Measurements from ENCODE around the gene CLMP. TPM values are rescaled to one million over a fixed set of nuclear protein-coding genes. Genes with fewer than 3 reads are reported as not detected.

Gene CLMP
- total and polyA plus RNA-seq, 7 experiments from 2014 or later, result 0.08 to 0.60 (median 0.27) TPM

- Histone ChIP-seq H3K36me3 (ENCODE audit: control insufficient read depth in 2 of 3, insufficient read depth in 3 of 3, low read length in 3 of 3) (no peaks in the 10 kb centered on the region), H3K9me3 (ENCODE audit: control insufficient read depth in 2 of 3, low read length in 3 of 3) (no peaks in the 10 kb centered on the region), H3K4me3 (ENCODE audit: low read length) (no peak overlapping the region), H3K4me1 (ENCODE audit: control insufficient read depth in 2 of 2, insufficient read depth in 2 of 2, low read length in 2 of 2) (no peaks in the 10 kb centered on the region), H3K27ac (ENCODE audit: low read depth, low read length) (no peak overlapping the region), H3K27me3 (ENCODE audit: control insufficient read depth in 2 of 2, insufficient read depth in 2 of 2, low read length in 2 of 2) (no peaks in the 10 kb centered on the region)
- Mint-ChIP-seq H3K36me3 (no peaks in the 10 kb centered on the region), H3K27ac (no peak overlapping the region), H3K4me3 (no peak overlapping the region), H3K9me3 (peaks cover 0 to 2% (median 0%) of the 10 kb centered on the region in 11 donors), H3K27me3 (peaks cover 28 to 58% (median 41%) of the 10 kb centered on the region in 5 donors), H3K4me1 (no peaks in the 10 kb centered on the region)
- ChIA-PET POLR2A (no interaction called here), CTCF (no interaction called here)
- ATAC-seq (no peak), DNase-seq (no peak)
- intact Hi-C loops (cut with micrococcal nuclease), result no loop called here
These were observed 8.8 kb downstream of the CLMP start for GRCh38 chr11:123186286-123186685.

DNA sequence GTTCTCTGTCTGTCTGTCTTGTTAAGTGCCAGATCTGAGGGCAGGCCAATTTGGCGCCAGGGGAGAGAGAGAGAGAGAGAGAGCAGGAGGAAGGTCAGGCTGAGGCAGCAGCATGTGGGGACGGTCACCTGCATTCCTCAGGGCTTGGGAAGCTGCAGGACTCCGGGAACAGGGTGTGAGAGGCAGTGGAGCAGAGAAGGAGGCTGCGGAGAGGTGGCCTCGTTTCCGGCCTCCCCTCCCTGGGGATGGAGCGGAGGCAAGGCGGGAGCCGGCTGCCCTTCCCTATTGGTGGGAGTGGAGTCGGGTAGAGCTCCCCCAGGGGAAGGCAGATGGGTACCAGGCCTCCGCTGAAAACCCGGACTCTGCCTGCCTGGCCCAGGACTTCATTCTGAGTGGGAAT is 9.7 kb downstream of the CLMP start:
- H3K4me1 ChIP-seq (ENCODE audit: control insufficient read depth in 2 of 2, insufficient read depth in 2 of 2, low read length in 2 of 2), result no peaks in the 10 kb centered on the region
- no peak overlapping the region for H3K27ac ChIP-seq (ENCODE audit: low read depth, low read length)
- no peaks in the 10 kb centered on the region for H3K9me3 ChIP-seq (ENCODE audit: control insufficient read depth in 2 of 3, low read length in 3 of 3)
- H3K9me3 Mint-ChIP-seq, result peaks cover 0 to 6% (median 0%) of the 10 kb centered on the region in 11 donors
- no peaks in the 10 kb centered on the region for H3K27me3 ChIP-seq (ENCODE audit: control insufficient read depth in 2 of 2, insufficient read depth in 2 of 2, low read length in 2 of 2)
- H3K4me1 Mint-ChIP-seq, result no peaks in the 10 kb centered on the region
- H3K36me3 ChIP-seq (ENCODE audit: control insufficient read depth in 2 of 3, insufficient read depth in 3 of 3, low read length in 3 of 3), result no peaks in the 10 kb centered on the region
- no peak overlapping the region for H3K4me3 Mint-ChIP-seq
- DNase-seq, result no peak
- H3K27ac Mint-ChIP-seq, result no peak overlapping the region
- intact Hi-C loops (cut with micrococcal nuclease), result no loop called here
- no peak for ATAC-seq
- H3K36me3 Mint-ChIP-seq, result peaks cover 0 to 4% (median 0%) of the 10 kb centered on the region in 5 donors
- peaks cover 30 to 56% (median 39%) of the 10 kb centered on the region in 5 donors for H3K27me3 Mint-ChIP-seq
- H3K4me3 ChIP-seq (ENCODE audit: low read length), result no peak overlapping the region
- ChIA-PET POLR2A (no interaction called here), CTCF (no interaction called here)

DNA sequence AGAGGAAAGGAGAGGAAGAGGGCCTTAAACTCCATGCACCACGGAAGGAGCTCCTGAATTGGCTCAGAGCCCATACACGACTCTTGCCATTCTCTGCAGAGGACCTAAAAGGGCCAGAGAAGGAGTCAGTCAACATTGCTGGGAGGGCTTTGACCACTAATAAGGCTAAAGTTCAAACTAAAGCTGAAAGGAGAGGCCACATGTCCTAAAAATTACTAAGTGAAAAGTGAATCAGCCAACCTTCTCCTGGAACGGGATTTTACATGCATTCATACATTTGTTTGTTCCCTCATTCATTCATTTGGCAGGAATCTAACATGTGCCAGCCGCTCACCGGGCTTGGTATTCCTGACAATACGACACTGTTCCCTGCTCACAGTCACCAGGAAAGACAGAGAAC is 10.5 kb downstream of the CLMP start:
- H3K27ac Mint-ChIP-seq, result no peak overlapping the region
- Histone ChIP-seq H3K4me1 (ENCODE audit: control insufficient read depth in 2 of 2, insufficient read depth in 2 of 2, low read length in 2 of 2) (no peaks in the 10 kb centered on the region), H3K36me3 (ENCODE audit: control insufficient read depth in 2 of 3, insufficient read depth in 3 of 3, low read length in 3 of 3) (no peaks in the 10 kb centered on the region), H3K27me3 (ENCODE audit: control insufficient read depth in 2 of 2, insufficient read depth in 2 of 2, low read length in 2 of 2) (no peaks in the 10 kb centered on the region), H3K9me3 (ENCODE audit: control insufficient read depth in 2 of 3, low read length in 3 of 3) (no peaks in the 10 kb centered on the region), H3K27ac (ENCODE audit: low read depth, low read length) (no peak overlapping the region), H3K4me3 (ENCODE audit: low read length) (no peak overlapping the region)
- POLR2A ChIA-PET, result no interaction called here
- CTCF ChIA-PET, result no interaction called here
- no peaks in the 10 kb centered on the region for H3K4me1 Mint-ChIP-seq
- intact Hi-C loops (cut with micrococcal nuclease), result no loop called here
- H3K4me3 Mint-ChIP-seq, result no peak overlapping the region
- peaks cover 0 to 7% (median 0%) of the 10 kb centered on the region in 11 donors for H3K9me3 Mint-ChIP-seq
- H3K27me3 Mint-ChIP-seq, result peaks cover 30 to 52% (median 39%) of the 10 kb centered on the region in 5 donors
- ATAC-seq, result no peak
- peaks cover 0 to 4% (median 0%) of the 10 kb centered on the region in 5 donors for H3K36me3 Mint-ChIP-seq
- no peak for DNase-seq

GRCh38 chr11:123183391-123184099 is 11.5 kb downstream of the CLMP start:
- Mint-ChIP-seq H3K36me3 (peaks cover 0 to 4% (median 0%) of the 10 kb centered on the region in 5 donors), H3K9me3 (peaks cover 0 to 7% (median 0%) of the 10 kb centered on the region in 11 donors), H3K4me1 (no peaks in the 10 kb centered on the region), H3K27me3 (peaks cover 24 to 44% (median 35%) of the 10 kb centered on the region in 5 donors), H3K27ac (no peak overlapping the region), H3K4me3 (no peak overlapping the region)
- intact Hi-C loops (cut with micrococcal nuclease), result no loop called here
- no peak overlapping the region for H3K27ac ChIP-seq (ENCODE audit: low read depth, low read length)
- H3K27me3 ChIP-seq (ENCODE audit: control insufficient read depth in 2 of 2, insufficient read depth in 2 of 2, low read length in 2 of 2), result no peaks in the 10 kb centered on the region
- ATAC-seq (no peak), DNase-seq (no peak)
- ChIA-PET POLR2A (no interaction called here), CTCF (no interaction called here)
- no peak overlapping the region for H3K4me3 ChIP-seq (ENCODE audit: low read length)
- no peaks in the 10 kb centered on the region for H3K9me3 ChIP-seq (ENCODE audit: control insufficient read depth in 2 of 3, low read length in 3 of 3)
- no peaks in the 10 kb centered on the region for H3K36me3 ChIP-seq (ENCODE audit: control insufficient read depth in 2 of 3, insufficient read depth in 3 of 3, low read length in 3 of 3)
- no peaks in the 10 kb centered on the region for H3K4me1 ChIP-seq (ENCODE audit: control insufficient read depth in 2 of 2, insufficient read depth in 2 of 2, low read length in 2 of 2)

GRCh38 chr11:123181767-123182500 is 13.1 kb downstream of the CLMP start:
- POLR2A ChIA-PET, result no interaction called here
- DNase-seq (no peak), ATAC-seq (no peak)
- no peak overlapping the region for H3K4me3 Mint-ChIP-seq
- H3K4me1 ChIP-seq (ENCODE audit: control insufficient read depth in 2 of 2, insufficient read depth in 2 of 2, low read length in 2 of 2), result no peaks in the 10 kb centered on the region
- H3K36me3 Mint-ChIP-seq, result peaks cover 0 to 4% (median 0%) of the 10 kb centered on the region in 5 donors
- H3K9me3 Mint-ChIP-seq, result peaks cover 0 to 7% (median 0%) of the 10 kb centered on the region in 11 donors
- H3K36me3 ChIP-seq (ENCODE audit: control insufficient read depth in 2 of 3, insufficient read depth in 3 of 3, low read length in 3 of 3), result no peaks in the 10 kb centered on the region
- H3K27me3 Mint-ChIP-seq, result peaks cover 15 to 29% (median 25%) of the 10 kb centered on the region in 5 donors
- no peak overlapping the region for H3K27ac Mint-ChIP-seq
- no peak overlapping the region for H3K27ac ChIP-seq (ENCODE audit: low read depth, low read length)
- H3K27me3 ChIP-seq (ENCODE audit: control insufficient read depth in 2 of 2, insufficient read depth in 2 of 2, low read length in 2 of 2), result no peaks in the 10 kb centered on the region
- intact Hi-C loops (cut with micrococcal nuclease), result no loop called here
- no peaks in the 10 kb centered on the region for H3K4me1 Mint-ChIP-seq
- no peak overlapping the region for H3K4me3 ChIP-seq (ENCODE audit: low read length)
- CTCF ChIA-PET, result no interaction called here
- H3K9me3 ChIP-seq (ENCODE audit: control insufficient read depth in 2 of 3, low read length in 3 of 3), result no peaks in the 10 kb centered on the region

GRCh38 chr11:123181075-123181474 is 14.0 kb downstream of the CLMP start:
- no peaks in the 10 kb centered on the region for H3K4me1 ChIP-seq (ENCODE audit: control insufficient read depth in 2 of 2, insufficient read depth in 2 of 2, low read length in 2 of 2)
- CTCF ChIA-PET, result no interaction called here
- Mint-ChIP-seq H3K9me3 (peaks cover 0 to 7% (median 0%) of the 10 kb centered on the region in 11 donors), H3K27me3 (peaks cover 10 to 24% (median 22%) of the 10 kb centered on the region in 5 donors), H3K27ac (no peak overlapping the region), H3K4me3 (no peak overlapping the region), H3K36me3 (peaks cover 0 to 4% (median 0%) of the 10 kb centered on the region in 5 donors), H3K4me1 (no peaks in the 10 kb centered on the region)
- H3K9me3 ChIP-seq (ENCODE audit: control insufficient read depth in 2 of 3, low read length in 3 of 3), result no peaks in the 10 kb centered on the region
- H3K36me3 ChIP-seq (ENCODE audit: control insufficient read depth in 2 of 3, insufficient read depth in 3 of 3, low read length in 3 of 3), result no peaks in the 10 kb centered on the region
- no peaks in the 10 kb centered on the region for H3K27me3 ChIP-seq (ENCODE audit: control insufficient read depth in 2 of 2, insufficient read depth in 2 of 2, low read length in 2 of 2)
- no peak overlapping the region for H3K4me3 ChIP-seq (ENCODE audit: low read length)
- no peak for DNase-seq
- ATAC-seq, result no peak
- intact Hi-C loops (cut with micrococcal nuclease), result no loop called here
- H3K27ac ChIP-seq (ENCODE audit: low read depth, low read length), result no peak overlapping the region
- POLR2A ChIA-PET, result no interaction called here

Measured in naive thymus-derived CD4-positive, alpha-beta T cell (primary cell).